ENCODE measurements around the gene CHMP2B.

- TF ChIP-seq, protein P1, sequence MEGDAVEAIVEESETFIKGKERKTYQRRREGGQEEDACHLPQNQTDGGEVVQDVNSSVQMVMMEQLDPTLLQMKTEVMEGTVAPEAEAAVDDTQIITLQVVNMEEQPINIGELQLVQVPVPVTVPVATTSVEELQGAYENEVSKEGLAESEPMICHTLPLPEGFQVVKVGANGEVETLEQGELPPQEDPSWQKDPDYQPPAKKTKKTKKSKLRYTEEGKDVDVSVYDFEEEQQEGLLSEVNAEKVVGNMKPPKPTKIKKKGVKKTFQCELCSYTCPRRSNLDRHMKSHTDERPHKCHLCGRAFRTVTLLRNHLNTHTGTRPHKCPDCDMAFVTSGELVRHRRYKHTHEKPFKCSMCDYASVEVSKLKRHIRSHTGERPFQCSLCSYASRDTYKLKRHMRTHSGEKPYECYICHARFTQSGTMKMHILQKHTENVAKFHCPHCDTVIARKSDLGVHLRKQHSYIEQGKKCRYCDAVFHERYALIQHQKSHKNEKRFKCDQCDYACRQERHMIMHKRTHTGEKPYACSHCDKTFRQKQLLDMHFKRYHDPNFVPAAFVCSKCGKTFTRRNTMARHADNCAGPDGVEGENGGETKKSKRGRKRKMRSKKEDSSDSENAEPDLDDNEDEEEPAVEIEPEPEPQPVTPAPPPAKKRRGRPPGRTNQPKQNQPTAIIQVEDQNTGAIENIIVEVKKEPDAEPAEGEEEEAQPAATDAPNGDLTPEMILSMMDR (conservative IDR thresholded peaks at IDR 0.05; ENCODE audit: low read depth, low read length), result no peak
- TF ChIP-seq CEBPB (IDR thresholded peaks at IDR 0.05; ENCODE audit: low read depth, low read length) (no peak), FOS (IDR thresholded peaks at IDR 0.05; ENCODE audit: low read depth, low read length) (no peak), SMC3 (IDR thresholded peaks at IDR 0.05; ENCODE audit: low read depth, low read length) (no peak), RFX5 (IDR thresholded peaks at IDR 0.05; ENCODE audit: low read depth, low read length) (no peak), POLR2A (IDR thresholded peaks at IDR 0.05; ENCODE audit: low read depth, low read length) (no peak)
These were observed 20.3 kb downstream of the CHMP2B start for GRCh38 chr3:87247430-87247773.
